Hepatocyte (in vitro differentiated cells): ENCODE measurements around the gene TTC23. TPM values are rescaled to one million over a fixed set of nuclear protein-coding genes. Genes with fewer than 3 reads are reported as not detected.

Source experiments
- DNase-seq: peaks from one replicate; pipeline ENCODE4 v3.0.0-alpha.2; 2016; ENCODE audit warnings: low spot score
- H2AFZ ChIP-seq: fragments of 200-600 bp; sonication (generic); 2 replicates; pipeline ENCODE4 v1.6.0; 2016; ENCODE audit warnings: antibody characterized with exemption, mild to moderate bottlenecking
- H3K27ac ChIP-seq: fragments of 200-600 bp; sonication (generic); 2 replicates; pipeline ENCODE4 v1.5.1; 2016; ENCODE audit warnings: mild to moderate bottlenecking
- H3K27me3 ChIP-seq: fragments of 200-600 bp; sonication (generic); 2 replicates; pipeline ENCODE4 v1.6.1; 2016
- H3K36me3 ChIP-seq: fragments of 200-600 bp; sonication (generic); replicated peaks from 2 replicates; pipeline ENCODE4 v1.5.1; 2016; ENCODE audit warnings: low read depth; ENCODE audit not compliant: insufficient read depth
- H3K4me1 ChIP-seq: fragments of 200-600 bp; sonication (generic); 2 replicates; pipeline ENCODE4 v1.5.1; 2016; ENCODE audit warnings: mild to moderate bottlenecking, moderate library complexity; ENCODE audit not compliant: insufficient read depth
- H3K4me2 ChIP-seq: fragments of 200-600 bp; sonication (generic); 2 replicates; pipeline ENCODE4 v1.6.0; 2016
- H3K4me3 ChIP-seq: fragments of 200-600 bp; sonication (generic); 2 replicates; pipeline ENCODE4 v1.5.1; 2016; ENCODE audit warnings: mild to moderate bottlenecking
- H3K79me2 ChIP-seq: fragments of 200-600 bp; sonication (generic); 2 replicates; pipeline ENCODE4 v1.6.0; 2017; ENCODE audit warnings: mild to moderate bottlenecking
- H3K9me2 ChIP-seq: fragments of 200-600 bp; sonication (generic); replicated peaks from 2 replicates; pipeline ENCODE4 v1.6.0; 2017; ENCODE audit warnings: mild to moderate bottlenecking; ENCODE audit not compliant: insufficient read depth
- H3K9me3 ChIP-seq: fragments of 200-600 bp; sonication (generic); 2 replicates; pipeline ENCODE4 v1.5.1; 2016; ENCODE audit warnings: low read depth, mild to moderate bottlenecking
- H4K20me1 ChIP-seq: fragments of 200-600 bp; sonication (generic); 2 replicates; pipeline ENCODE4 v1.6.0; 2016; ENCODE audit warnings: mild to moderate bottlenecking; ENCODE audit not compliant: insufficient read depth, poor library complexity, severe bottlenecking
- EZH2 ChIP-seq: fragments of 200-600 bp; sonication (generic); IDR thresholded peaks from 2 replicates; pipeline ENCODE4 v1.6.1; 2016; ENCODE audit warnings: antibody characterized with exemption, mild to moderate bottlenecking, borderline replicate concordance
- EZH2phosphoT487 ChIP-seq: fragments of 200-600 bp; sonication (generic); IDR thresholded peaks from one replicate; pipeline ENCODE4 v1.6.1; 2018; ENCODE audit warnings: antibody characterized with exemption, mild to moderate bottlenecking, low read depth, moderate library complexity; ENCODE audit not compliant: unreplicated experiment, severe bottlenecking
- WGBS: methylation state at CpG from one replicate; pipeline ENCODE4 v1.1.6; 2016; ENCODE audit warnings: low lambda C conversion rate; ENCODE audit errors: missing lambda C conversion rate; 5-methylcytosine and 5-hydroxymethylcytosine counted together
- polyA plus RNA-seq: library from polyadenylated mRNA; unstranded; fragments of >200 nt; fragmentation: Nextera tagmentation; extraction: Ambion mirVana; gene quantifications from 2 replicates; pipeline ENCODE4 v1.2.1, GENCODE V29; 2016
- total RNA-seq: library from RNA; depleted of rRNA; stranded (reverse); fragments of >200 nt; gene quantifications from 2 replicates; pipeline ENCODE4 v1.2.3, GENCODE V29; 2014
- TF ChIP-seq, protein P1 (sequence below): fragments of 200-600 bp; sonication (generic); IDR thresholded peaks from 2 replicates; pipeline ENCODE4 v1.5.1; 2016; ENCODE audit warnings: antibody characterized with exemption, mild to moderate bottlenecking; ENCODE audit not compliant: poor library complexity

Gene TTC23
- total and polyA plus RNA-seq, 2 experiments from 2014 or later, result 31.3 to 46.3 TPM

DNA sequence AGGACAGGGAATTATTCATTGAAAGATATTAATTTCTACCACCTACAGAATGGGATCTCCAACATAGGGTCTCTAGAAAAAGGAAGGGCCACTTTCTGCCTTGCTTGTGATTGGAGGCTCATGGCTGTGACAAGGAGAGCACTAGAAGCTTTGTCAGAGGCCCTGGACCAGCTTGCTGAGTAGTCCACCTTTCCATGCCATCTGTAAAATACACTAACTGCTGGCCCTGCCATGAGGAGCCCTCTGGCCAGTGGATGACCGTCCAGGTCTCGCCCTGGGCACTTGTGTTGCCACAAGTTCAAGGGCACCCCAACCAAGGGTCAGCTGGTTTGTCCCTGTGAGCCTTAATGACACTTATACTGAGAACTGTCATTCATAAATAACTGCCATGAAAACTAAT lies 146.1 kb downstream of the TTC23 start:
- Histone ChIP-seq H3K27ac (no peak overlapping the region), H3K4me1 (peaks cover 5% of the 10 kb centered on the region), H3K4me2 (no peak overlapping the region), H3K9me3 (no peaks in the 10 kb centered on the region), H2AFZ (no peak overlapping the region), H3K9me2 (no peaks in the 10 kb centered on the region), H3K36me3 (no peaks in the 10 kb centered on the region), H3K27me3 (peaks cover 52% of the 10 kb centered on the region), H4K20me1 (no peaks in the 10 kb centered on the region), H3K4me3 (no peak overlapping the region), H3K79me2 (peaks cover 8% of the 10 kb centered on the region)
- TF ChIP-seq EZH2phosphoT487 (no peak), EZH2 (no peak)
- TF ChIP-seq, protein P1, sequence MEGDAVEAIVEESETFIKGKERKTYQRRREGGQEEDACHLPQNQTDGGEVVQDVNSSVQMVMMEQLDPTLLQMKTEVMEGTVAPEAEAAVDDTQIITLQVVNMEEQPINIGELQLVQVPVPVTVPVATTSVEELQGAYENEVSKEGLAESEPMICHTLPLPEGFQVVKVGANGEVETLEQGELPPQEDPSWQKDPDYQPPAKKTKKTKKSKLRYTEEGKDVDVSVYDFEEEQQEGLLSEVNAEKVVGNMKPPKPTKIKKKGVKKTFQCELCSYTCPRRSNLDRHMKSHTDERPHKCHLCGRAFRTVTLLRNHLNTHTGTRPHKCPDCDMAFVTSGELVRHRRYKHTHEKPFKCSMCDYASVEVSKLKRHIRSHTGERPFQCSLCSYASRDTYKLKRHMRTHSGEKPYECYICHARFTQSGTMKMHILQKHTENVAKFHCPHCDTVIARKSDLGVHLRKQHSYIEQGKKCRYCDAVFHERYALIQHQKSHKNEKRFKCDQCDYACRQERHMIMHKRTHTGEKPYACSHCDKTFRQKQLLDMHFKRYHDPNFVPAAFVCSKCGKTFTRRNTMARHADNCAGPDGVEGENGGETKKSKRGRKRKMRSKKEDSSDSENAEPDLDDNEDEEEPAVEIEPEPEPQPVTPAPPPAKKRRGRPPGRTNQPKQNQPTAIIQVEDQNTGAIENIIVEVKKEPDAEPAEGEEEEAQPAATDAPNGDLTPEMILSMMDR, result no peak
- DNase-seq, result no peak
- 92% methylated on average over 2 of the region's 2 CpGs for WGBS

DNA sequence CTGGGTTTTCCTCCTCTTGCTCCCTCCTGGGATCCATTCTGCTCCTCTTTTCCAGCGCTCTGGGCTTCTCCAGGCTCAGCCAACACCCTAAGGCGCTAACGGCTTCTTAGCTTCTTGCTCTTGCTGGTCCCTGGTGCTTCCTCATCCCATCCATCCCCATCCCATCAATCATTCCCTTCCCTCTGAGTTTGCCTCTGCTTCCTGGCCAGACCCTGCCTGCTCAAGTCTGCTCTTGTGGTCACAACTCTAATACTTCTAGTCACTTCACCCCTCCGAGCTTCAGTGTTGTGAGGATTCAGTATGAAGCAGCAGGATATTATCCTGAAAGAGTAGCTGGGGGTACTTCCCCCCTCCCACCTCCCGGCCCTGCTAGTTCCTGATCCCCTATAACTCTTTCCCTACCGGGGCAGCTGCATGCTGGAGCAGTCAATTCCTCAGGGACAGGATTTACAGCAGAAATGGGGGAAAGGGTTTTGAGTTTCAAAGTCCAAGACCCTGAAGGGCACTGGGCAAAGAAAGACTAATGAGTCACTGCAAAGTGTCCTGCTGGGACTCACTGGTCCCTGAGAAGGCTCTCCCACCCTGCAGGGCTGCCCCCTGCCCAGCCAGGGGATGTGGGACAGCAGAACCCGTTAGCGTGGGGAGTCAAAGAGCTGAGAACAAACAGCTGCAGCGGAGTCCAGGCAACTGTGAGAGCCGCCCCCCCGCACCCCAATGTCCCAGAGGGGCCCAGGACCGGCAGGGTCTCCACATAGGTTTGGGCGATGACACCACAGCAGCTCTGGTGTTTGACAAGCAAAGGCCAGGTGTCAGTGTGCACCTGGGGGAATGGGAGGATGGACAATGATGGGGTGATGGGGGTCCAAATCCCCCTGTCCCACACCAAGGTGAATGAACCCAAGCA lies 146.8 kb downstream of the TTC23 start:
- H3K36me3 ChIP-seq, result no peaks in the 10 kb centered on the region
- no peak overlapping the region for H2AFZ ChIP-seq
- no peak overlapping the region for H3K4me2 ChIP-seq
- peaks cover 5% of the 10 kb centered on the region for H3K4me1 ChIP-seq
- no peak for TF ChIP-seq EZH2phosphoT487
- TF ChIP-seq, protein P1, result no peak
- TF ChIP-seq EZH2, result no peak
- 79% methylated on average over 13 of the region's 13 CpGs for WGBS
- H3K79me2 ChIP-seq, result peaks cover 4% of the 10 kb centered on the region
- no peak overlapping the region for H3K4me3 ChIP-seq
- no peak for DNase-seq
- H4K20me1 ChIP-seq, result no peaks in the 10 kb centered on the region
- no peaks in the 10 kb centered on the region for H3K9me2 ChIP-seq
- H3K9me3 ChIP-seq, result no peaks in the 10 kb centered on the region
- peaks cover 52% of the 10 kb centered on the region for H3K27me3 ChIP-seq
- H3K27ac ChIP-seq, result no peak overlapping the region

DNA sequence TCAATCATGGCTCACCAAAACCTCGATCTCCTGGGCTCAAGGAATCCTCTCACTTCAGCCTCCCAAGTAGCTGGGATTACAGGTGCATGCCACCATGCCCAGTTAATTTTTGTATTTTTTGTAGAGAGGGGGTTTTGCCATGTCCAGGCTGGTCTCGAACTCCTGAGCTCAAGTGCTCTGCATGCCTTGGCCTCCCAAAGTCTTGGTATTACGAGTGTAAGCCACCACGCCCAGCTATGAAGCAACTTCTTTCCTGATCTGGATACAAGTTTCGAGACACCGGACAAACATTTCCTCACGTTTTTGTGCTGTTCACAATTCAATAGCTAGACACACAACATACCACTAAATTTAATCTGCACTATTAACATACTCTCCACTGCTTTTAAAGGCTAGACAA lies 147.9 kb downstream of the TTC23 start:
- Histone ChIP-seq H2AFZ (no peak overlapping the region), H3K27me3 (peaks cover 41% of the 10 kb centered on the region), H3K4me3 (no peak overlapping the region), H3K4me2 (no peak overlapping the region), H3K27ac (no peak overlapping the region), H3K9me3 (no peaks in the 10 kb centered on the region), H4K20me1 (no peaks in the 10 kb centered on the region), H3K4me1 (peaks cover 5% of the 10 kb centered on the region), H3K9me2 (no peaks in the 10 kb centered on the region), H3K36me3 (no peaks in the 10 kb centered on the region), H3K79me2 (no peaks in the 10 kb centered on the region)
- WGBS, result 92% methylated on average over 7 of the region's 7 CpGs
- no peak for DNase-seq
- no peak for TF ChIP-seq EZH2
- no peak for TF ChIP-seq EZH2phosphoT487
- TF ChIP-seq, protein P1, result no peak
